Small intestine (tissue), 7 donors: Measurements from ENCODE around the gene ZNF473. TPM values are rescaled to one million over a fixed set of nuclear protein-coding genes. Genes with fewer than 3 reads are reported as not detected.
A peak's percentile ranks its signal among the peaks of the same experiment; 100 is the strongest.

Experiments
- DNase-seq, 2 donors: peaks; one replicate each; pipeline versions ENCODE4 v3.0.0 to v3.0.0-alpha.2; 2013
- FAIRE-seq: peaks from 2 replicates; lab custom pipeline; 2012; peaks lifted over from hg19 to GRCh38; lab: Jason Lieb, UNC
- H3K27ac ChIP-seq, 3 donors: one replicate each; pipeline ENCODE4 v1.5.1; 2013; ENCODE audit warnings: low read length in 2 of 3, mild to moderate bottlenecking in 2 of 3, control low read depth in 1 of 3, inconsistent platforms in 1 of 3, low read depth in 1 of 3, moderate library complexity in 1 of 3
- H3K27me3 ChIP-seq, 3 donors: one replicate each; pipeline ENCODE4 v1.6.1; 2013; ENCODE audit warnings: low read length in 3 of 3, inconsistent platforms in 1 of 3; ENCODE audit not compliant: control insufficient read depth in 3 of 3, insufficient read depth in 3 of 3
- H3K36me3 ChIP-seq, 3 donors: one replicate each; pipeline ENCODE4 v1.6.1; 2013; ENCODE audit warnings: low read length in 3 of 3, inconsistent platforms in 1 of 3, low read depth in 1 of 3, mild to moderate bottlenecking in 1 of 3, moderate library complexity in 1 of 3; ENCODE audit not compliant: control insufficient read depth in 3 of 3, insufficient read depth in 2 of 3
- H3K4me1 ChIP-seq, 3 donors: one replicate each; pipeline ENCODE4 v1.6.1; 2013; ENCODE audit warnings: low read length in 2 of 3, inconsistent platforms in 1 of 3, low read depth in 1 of 3, mild to moderate bottlenecking in 1 of 3, moderate library complexity in 1 of 3; ENCODE audit not compliant: control insufficient read depth in 3 of 3, insufficient read depth in 2 of 3
- H3K4me3 ChIP-seq, 3 donors: one replicate each; pipeline ENCODE4 v1.5.1; 2013; ENCODE audit warnings: low read length in 3 of 3, control low read depth in 1 of 3, inconsistent platforms in 1 of 3, low read depth in 1 of 3, mild to moderate bottlenecking in 1 of 3, moderate library complexity in 1 of 3
- H3K9me3 ChIP-seq, 2 donors: one replicate each; pipeline ENCODE4 v1.6.1; 2013; ENCODE audit warnings: low read depth in 1 of 2, low read length in 1 of 2; ENCODE audit not compliant: control insufficient read depth in 2 of 2, insufficient read depth in 1 of 2
- WGBS, 3 donors: extraction: QIAGEN DNeasy Blood & Tissue Kit; methylation state at CpG; one replicate each; pipeline ENCODE4 v1.1.7; 2013; 5-methylcytosine and 5-hydroxymethylcytosine counted together
- polyA plus RNA-seq, 4 donors: library from polyadenylated mRNA; stranded (reverse) in 3 of 4; unstranded in 1 of 4; fragments of 200-250 nt in 3 of 4; fragments of 120-200 nt in 1 of 4; gene quantifications; one replicate each; pipeline versions ENCODE4 v1.2.1 to v1.2.3, GENCODE V29; 2013
- donor health status: healthy with polysubstance abuse.
- donor health status: control.
- donor health status: control.
- donor health status: Bipolar disorder and iron deficiency.
- donor health status: healthy.

The ZNF473 gene
- polyA plus RNA-seq, 4 donors = 1.6 to 7.2 (median 2.3) TPM

DNA sequence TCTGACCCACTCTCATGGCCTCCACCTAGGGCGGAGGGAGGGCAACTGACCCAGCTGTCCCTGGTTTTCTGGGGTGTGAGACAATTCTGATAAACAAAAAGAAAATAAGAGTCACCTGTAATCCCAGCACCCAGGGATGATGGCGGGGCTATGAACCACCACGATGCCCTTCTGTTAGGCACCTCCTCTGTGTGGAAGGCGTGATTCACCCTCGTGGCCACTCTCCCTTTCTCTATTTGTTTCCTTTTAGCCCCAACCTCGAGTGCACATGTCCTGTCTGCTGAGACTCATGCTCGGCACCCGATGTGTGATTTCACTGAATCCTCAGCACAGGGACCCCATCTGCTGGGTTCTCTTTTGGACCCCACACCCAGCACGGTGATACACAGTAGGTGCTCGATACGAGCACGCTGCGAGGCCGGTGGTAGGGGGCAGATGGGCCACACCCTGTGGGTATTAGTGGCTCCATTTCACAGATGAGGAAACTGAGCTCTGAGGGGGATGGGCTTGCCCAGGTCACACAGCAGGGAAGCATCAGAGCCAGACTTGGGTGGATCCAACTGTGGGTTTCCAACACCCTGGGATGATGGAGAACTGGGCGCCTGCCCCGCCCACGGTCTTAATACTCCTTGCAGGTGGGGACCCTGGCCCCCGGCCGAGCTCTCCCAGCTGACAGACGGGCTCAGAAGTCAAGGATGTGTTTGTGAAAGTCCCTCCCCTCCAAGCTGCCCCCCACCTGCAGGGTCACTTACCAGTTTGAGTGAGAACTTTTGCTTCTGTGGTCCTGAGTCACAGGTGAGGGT lies 25.6 kb upstream of the ZNF473 start:
- H3K9me3 ChIP-seq = no peaks in the 10 kb centered on the region
- 90 to 94% (median 92%) methylated on average over 20 of the region's 20 CpGs for WGBS, 3 donors
- no peak for FAIRE-seq
- no peaks in the 10 kb centered on the region for H3K27me3 ChIP-seq
- H3K4me1 ChIP-seq = peaks cover 0 to 2% (median 0%) of the 10 kb centered on the region in 3 donors
- no peak overlapping the region for H3K4me3 ChIP-seq
- no peak overlapping the region for H3K27ac ChIP-seq
- peaks cover 16 to 96% (median 40%) of the 10 kb centered on the region in 3 donors for H3K36me3 ChIP-seq
- DNase-seq = no peak

DNA sequence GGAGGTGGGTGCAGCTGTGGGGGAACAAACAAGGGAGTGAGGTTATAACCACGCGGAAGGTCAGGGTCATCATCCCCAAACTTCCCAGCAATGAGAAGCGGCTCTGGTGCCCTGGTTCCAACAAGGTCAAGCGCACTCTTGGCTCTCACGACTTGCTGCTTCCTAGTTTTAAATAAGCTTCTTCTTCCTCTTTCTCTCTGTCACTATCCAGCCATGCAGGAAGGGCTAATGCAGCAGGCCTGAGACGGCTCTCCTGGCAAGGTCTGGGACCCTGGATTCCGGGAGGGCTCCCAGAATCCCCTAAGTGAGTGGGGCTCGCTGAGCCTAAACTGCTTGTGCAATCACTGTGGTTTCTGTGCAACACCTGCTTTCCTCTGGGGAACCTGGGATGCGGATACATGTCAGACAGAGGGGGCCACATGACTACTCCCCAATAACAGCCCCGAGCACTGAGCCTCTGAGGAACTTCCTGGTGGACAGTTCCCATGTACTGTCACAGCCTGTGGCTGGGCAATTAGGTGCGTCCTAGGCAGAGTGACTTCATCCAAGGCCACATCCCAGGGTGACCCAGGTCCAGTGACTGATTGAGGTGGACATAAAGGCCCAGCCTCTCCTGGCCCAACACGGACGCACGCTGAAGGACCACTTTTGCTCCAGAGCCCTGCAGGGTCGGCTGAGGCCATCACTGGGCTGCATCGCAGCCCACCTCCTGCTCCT lies 24.8 kb upstream of the ZNF473 start:
- DNase-seq (no peak), FAIRE-seq (no peak)
- WGBS, 3 donors = 88 to 95% (median 89%) methylated on average over 16 of the region's 16 CpGs
- peaks cover 16 to 96% (median 42%) of the 10 kb centered on the region in 3 donors for H3K36me3 ChIP-seq
- H3K27ac ChIP-seq = no peak overlapping the region
- no peaks in the 10 kb centered on the region for H3K27me3 ChIP-seq
- H3K4me3 ChIP-seq = no peak overlapping the region
- no peaks in the 10 kb centered on the region for H3K9me3 ChIP-seq
- H3K4me1 ChIP-seq = peaks cover 0 to 2% (median 0%) of the 10 kb centered on the region in 3 donors

DNA sequence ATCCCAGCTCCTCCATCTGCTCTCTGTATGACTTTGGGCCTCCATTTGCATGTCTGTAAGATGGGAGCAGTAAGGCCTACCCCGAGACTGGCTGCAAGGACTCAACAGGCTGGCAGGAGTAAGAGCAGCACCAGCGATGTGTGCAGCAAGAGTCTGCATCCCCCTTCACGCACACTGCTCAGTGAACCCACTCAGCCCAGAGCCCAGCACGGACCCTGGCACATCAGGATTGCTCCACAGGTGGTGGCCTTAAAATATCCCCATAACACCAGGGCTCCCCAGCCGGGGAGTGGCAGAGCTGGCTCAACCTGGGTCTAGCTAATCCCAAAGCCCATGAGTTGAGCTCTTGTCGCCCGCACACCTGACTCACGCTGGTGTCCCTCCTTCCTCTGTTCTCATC lies 24.0 kb upstream of the ZNF473 start:
- Histone ChIP-seq H3K4me3 (no peak overlapping the region), H3K36me3 (peaks cover 18 to 94% (median 42%) of the 10 kb centered on the region in 3 donors), H3K9me3 (no peaks in the 10 kb centered on the region), H3K4me1 (peaks cover 0 to 2% (median 0%) of the 10 kb centered on the region in 3 donors), H3K27ac (no peak overlapping the region), H3K27me3 (no peaks in the 10 kb centered on the region)
- DNase-seq (no peak), FAIRE-seq (no peak)
- WGBS, 3 donors = 96 to 97% (median 97%) methylated on average over 8 of the region's 8 CpGs

DNA sequence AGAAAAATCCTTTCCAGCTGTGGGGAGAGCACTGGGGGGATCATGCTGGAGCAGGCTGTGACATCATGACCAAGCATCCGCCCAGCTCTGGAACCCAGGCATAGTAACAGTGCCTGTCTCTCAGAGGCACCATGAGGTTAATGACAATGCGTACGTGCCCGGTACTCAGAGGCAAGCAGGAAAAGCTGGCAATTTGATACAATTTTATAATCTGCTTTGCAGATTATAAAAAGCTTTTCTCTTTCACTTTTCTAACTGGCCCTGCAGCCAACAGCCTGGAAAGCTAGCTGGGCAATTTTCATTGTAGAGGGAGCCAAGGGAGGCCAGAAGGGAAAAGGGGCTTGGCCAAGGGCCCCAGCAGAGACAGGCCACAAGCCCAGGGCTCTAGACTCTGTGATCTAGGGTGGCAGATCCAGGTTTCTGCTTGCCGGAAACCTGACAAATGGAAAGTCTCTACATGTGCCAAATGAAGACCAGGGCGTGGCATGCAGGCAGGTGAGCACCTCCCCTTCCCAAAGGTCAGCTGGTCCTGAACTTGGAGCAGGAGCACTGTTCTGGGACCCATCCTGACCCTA lies 23.3 kb upstream of the ZNF473 start:
- DNase-seq (no peak), FAIRE-seq (no peak)
- Histone ChIP-seq H3K27me3 (no peaks in the 10 kb centered on the region), H3K27ac (no peak overlapping the region), H3K4me1 (peaks cover 0 to 2% (median 0%) of the 10 kb centered on the region in 3 donors), H3K4me3 (no peak overlapping the region), H3K9me3 (no peaks in the 10 kb centered on the region), H3K36me3 (peaks cover 21 to 94% (median 49%) of the 10 kb centered on the region in 3 donors)
- WGBS, 3 donors = 79 to 85% (median 82%) methylated on average over 6 of the region's 6 CpGs

DNA sequence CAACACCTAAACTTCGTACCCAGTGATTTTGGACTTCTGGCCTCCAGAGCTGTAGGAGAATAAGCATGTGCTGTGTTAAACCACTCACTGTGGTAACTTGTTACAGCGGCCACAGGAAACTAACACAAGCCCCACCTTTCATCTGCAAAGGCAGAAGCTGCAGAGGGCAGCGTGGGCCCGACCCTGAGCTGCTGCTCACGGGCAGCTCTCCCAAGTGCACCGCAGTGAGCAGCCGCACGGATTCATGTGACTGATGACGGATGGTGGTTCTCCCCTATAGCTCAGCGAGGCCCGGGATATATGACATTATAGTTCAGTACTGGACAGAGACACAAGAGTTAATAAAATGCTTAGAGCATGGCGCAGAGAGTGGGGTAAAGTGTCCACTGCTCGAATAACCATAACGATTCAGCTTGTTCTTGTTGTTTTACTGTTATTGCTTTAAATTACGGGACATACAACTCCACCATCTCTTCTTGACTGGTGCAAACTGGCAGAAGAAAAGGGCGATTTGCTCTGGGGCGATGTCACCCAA lies 22.5 kb upstream of the ZNF473 start:
- WGBS, 3 donors = 84 to 96% (median 89%) methylated on average over 17 of the region's 17 CpGs
- H3K27ac ChIP-seq = peak overlapping the region in 1 of 3 donors; percentile 9

DNA sequence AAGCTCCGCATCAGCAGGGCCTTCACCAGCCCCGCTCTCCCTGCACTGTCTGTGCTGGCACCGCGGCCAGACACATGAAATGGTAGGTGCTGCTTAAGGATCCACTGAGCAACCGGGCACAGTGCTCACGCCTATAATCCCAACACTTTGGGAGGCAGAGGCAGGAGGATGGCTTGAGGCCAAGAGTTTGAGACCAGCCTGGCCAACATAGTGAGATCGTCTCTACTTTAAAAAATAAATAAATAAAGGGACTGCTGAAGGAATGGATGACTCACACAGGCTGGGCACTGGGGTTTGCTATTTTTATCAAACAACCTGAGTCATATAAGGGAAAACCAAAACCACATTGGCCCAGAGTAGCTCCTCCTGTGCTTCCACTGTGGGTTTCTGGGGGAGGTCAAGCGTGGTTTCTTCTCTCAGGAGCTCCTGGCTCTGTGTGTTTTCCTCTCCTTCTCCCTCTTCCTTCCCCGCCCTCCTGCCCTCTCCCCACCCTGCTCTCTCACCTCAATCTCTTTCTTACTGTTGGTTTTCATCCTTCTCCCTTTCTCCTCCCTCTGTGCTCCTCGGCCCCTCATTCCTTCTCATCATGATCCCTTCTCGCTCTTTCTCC lies 21.9 kb upstream of the ZNF473 start:
- DNase-seq (peak in 1 of 2 donors; percentile 13), FAIRE-seq (no peak)
- H3K4me1 ChIP-seq = peaks cover 0 to 2% (median 0%) of the 10 kb centered on the region in 3 donors
- WGBS, 3 donors = 76 to 86% (median 79%) methylated on average over 11 of the region's 11 CpGs
- H3K9me3 ChIP-seq = no peaks in the 10 kb centered on the region
- H3K4me3 ChIP-seq = no peak overlapping the region
- peak overlapping the region in 1 of 3 donors; percentile 26 for H3K27ac ChIP-seq
- H3K36me3 ChIP-seq = peaks cover 22 to 93% (median 57%) of the 10 kb centered on the region in 3 donors
- no peaks in the 10 kb centered on the region for H3K27me3 ChIP-seq

More for the DNA sequence above, 22.5 kb upstream of the ZNF473 start:
- H3K27me3 ChIP-seq = no peaks in the 10 kb centered on the region
- H3K4me1 ChIP-seq = peaks cover 0 to 2% (median 0%) of the 10 kb centered on the region in 3 donors
- H3K36me3 ChIP-seq = peaks cover 22 to 93% (median 56%) of the 10 kb centered on the region in 3 donors
- no peaks in the 10 kb centered on the region for H3K9me3 ChIP-seq
- FAIRE-seq (no peak), DNase-seq (no peak)
- no peak overlapping the region for H3K4me3 ChIP-seq

DNA sequence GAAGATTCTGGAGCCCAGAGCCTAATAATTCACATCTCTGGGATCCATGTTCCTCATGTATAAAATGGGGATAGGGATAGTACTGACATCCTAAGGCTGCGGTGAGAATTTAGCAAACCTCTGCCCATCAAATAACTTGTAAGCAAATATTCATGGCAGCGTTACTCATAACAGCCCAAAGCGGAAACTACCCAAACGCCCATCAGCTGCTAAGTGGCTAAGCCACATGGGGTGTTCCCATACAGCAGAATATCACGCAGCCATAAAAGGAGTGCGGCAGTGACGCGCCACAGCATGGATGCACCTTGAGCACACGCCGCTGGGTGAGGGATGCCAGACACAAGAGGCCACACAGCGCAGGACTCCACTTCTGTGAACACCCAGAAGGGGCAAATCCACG lies 20.4 kb upstream of the ZNF473 start:
- no peak overlapping the region for H3K4me3 ChIP-seq
- no peak overlapping the region for H3K27ac ChIP-seq
- DNase-seq = no peak
- H3K9me3 ChIP-seq = no peaks in the 10 kb centered on the region
- peaks cover 15 to 86% (median 44%) of the 10 kb centered on the region in 3 donors for H3K36me3 ChIP-seq
- 90 to 98% (median 93%) methylated on average over 12 of the region's 12 CpGs for WGBS, 3 donors
- H3K27me3 ChIP-seq = no peaks in the 10 kb centered on the region
- peaks cover 0 to 2% (median 0%) of the 10 kb centered on the region in 3 donors for H3K4me1 ChIP-seq
- no peak for FAIRE-seq
